ENCODE data around the gene HRH4.

DNA sequence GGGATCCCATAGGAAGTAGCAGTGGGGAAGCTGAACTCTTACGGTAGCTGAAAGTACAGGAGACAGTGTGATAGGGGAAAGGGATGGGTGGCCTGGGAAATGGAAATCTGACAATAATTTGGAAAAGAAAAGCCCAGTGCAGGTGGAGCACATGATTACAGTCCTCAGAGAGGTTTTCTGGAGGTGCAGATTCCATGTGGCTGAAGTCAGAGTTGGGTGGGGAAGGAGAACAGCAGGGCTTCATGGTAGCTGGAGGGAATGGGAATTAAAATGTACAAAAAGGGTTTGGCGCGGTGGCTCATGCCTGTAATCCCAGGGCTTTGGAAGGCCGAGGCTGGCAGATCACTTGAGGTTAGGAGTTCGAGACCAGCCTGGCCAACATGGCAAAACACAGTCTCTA, 12.2 kb downstream of the HRH4 start:
- TF ChIP-seq POLR2A (IDR thresholded peaks at IDR 0.05): no peak
- TF ChIP-seq CTCF (IDR thresholded peaks at IDR 0.05): no peak
